ENCODE results near the gene GCLM. TPM values are rescaled to one million over a fixed set of nuclear protein-coding genes. Genes with fewer than 3 reads are reported as not detected.
A peak's percentile ranks its signal among the peaks of the same experiment; 100 is the strongest.

The GCLM gene
- total and polyA plus RNA-seq, 9 of the 15 experiments (the other 6 are each of a cell fraction or from before 2014, with no cell fraction given) = 9.3 to 71.6 (median 24.5) TPM

DNA sequence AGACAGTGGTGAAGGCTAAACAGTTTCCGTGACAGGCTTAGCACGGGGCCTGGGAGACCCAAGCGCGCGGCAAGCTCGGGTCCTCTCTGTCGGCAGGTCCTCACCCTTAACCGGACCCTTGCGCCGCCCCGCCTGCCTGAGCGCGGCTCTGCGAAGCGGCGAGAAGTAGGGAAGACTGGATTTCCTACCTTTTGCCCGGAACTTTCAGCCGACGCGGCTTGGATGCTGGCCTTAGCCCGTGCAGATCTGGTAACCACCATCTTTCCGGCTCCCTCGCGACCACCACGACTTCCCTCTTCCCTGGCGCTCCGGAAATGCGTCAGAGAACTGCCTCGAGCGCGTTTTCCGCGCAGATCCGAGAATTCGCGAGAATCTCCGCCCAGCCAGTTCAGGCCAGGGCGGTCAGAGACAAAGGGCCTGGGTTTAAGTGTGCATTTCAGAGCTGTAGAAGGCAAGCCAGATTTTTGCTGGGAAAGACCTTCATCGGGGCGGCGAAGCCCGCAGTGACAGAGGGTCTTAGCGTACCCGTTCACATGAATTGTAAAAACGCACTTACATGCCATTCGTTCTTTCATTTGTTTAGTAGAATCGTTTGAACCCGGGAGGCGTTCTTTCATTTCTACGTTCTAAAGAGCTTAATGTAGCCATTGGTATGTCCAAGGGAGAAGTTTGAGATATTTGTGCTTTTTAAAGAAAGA lies 30.2 kb downstream of the GCLM start, which contains the start of gene DNTTIP2 (continued):
- no peak for TF ChIP-seq HINFP (tag; conservative IDR thresholded peaks at IDR 0.05; ENCODE audit: low read depth)
- TF ChIP-seq, protein P1, sequence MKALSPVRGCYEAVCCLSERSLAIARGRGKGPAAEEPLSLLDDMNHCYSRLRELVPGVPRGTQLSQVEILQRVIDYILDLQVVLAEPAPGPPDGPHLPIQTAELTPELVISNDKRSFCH (CRISPR knock-in tag; IDR thresholded peaks at IDR 0.05) = no peak
- TF ChIP-seq, protein P1 (tag; IDR thresholded peaks at IDR 0.05) = peak; percentile 66; the same call in 1 of the 2 replicates
- TF ChIP-seq XRCC5 (IDR thresholded peaks at IDR 0.05; ENCODE audit: low read depth, low read length) = 0 out of 2 replicates have a peak, but pooled peaks have one; percentile 38
- TF ChIP-seq, protein P2, sequence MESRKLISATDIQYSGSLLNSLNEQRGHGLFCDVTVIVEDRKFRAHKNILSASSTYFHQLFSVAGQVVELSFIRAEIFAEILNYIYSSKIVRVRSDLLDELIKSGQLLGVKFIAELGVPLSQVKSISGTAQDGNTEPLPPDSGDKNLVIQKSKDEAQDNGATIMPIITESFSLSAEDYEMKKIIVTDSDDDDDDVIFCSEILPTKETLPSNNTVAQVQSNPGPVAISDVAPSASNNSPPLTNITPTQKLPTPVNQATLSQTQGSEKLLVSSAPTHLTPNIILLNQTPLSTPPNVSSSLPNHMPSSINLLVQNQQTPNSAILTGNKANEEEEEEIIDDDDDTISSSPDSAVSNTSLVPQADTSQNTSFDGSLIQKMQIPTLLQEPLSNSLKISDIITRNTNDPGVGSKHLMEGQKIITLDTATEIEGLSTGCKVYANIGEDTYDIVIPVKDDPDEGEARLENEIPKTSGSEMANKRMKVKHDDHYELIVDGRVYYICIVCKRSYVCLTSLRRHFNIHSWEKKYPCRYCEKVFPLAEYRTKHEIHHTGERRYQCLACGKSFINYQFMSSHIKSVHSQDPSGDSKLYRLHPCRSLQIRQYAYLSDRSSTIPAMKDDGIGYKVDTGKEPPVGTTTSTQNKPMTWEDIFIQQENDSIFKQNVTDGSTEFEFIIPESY (CRISPR knock-in tag; IDR thresholded peaks at IDR 0.05) = no peak
- TF ChIP-seq ETV6 (IDR thresholded peaks at IDR 0.05; ENCODE audit: borderline replicate concordance in 1 of 2, low read depth in 2 of 2, low read length in 1 of 2) = no peak
- TF ChIP-seq ETV6 (CRISPR knock-in tag; IDR thresholded peaks at IDR 0.05; ENCODE audit: borderline replicate concordance) = no peak
- TF ChIP-seq LEF1 (IDR thresholded peaks at IDR 0.05) = no peak; the same call in 1 of the 2 replicates
- TF ChIP-seq MCM7 (IDR thresholded peaks at IDR 0.05) = no peak
- TF ChIP-seq SRF (CRISPR knock-in tag; IDR thresholded peaks at IDR 0.05) = peak in 1 of 2 experiments; percentile 92; a peak in 2 of 4 replicates
- TF ChIP-seq, protein P3, sequence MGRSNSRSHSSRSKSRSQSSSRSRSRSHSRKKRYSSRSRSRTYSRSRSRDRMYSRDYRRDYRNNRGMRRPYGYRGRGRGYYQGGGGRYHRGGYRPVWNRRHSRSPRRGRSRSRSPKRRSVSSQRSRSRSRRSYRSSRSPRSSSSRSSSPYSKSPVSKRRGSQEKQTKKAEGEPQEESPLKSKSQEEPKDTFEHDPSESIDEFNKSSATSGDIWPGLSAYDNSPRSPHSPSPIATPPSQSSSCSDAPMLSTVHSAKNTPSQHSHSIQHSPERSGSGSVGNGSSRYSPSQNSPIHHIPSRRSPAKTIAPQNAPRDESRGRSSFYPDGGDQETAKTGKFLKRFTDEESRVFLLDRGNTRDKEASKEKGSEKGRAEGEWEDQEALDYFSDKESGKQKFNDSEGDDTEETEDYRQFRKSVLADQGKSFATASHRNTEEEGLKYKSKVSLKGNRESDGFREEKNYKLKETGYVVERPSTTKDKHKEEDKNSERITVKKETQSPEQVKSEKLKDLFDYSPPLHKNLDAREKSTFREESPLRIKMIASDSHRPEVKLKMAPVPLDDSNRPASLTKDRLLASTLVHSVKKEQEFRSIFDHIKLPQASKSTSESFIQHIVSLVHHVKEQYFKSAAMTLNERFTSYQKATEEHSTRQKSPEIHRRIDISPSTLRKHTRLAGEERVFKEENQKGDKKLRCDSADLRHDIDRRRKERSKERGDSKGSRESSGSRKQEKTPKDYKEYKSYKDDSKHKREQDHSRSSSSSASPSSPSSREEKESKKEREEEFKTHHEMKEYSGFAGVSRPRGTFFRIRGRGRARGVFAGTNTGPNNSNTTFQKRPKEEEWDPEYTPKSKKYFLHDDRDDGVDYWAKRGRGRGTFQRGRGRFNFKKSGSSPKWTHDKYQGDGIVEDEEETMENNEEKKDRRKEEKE (IDR thresholded peaks at IDR 0.05; ENCODE audit: borderline replicate concordance in 1 of 2, control insufficient read depth in 1 of 2, low read depth in 2 of 2, low read length in 1 of 2) = no peak
- no peak for TF ChIP-seq PRMT5 (CRISPR knock-in tag; IDR thresholded peaks at IDR 0.05)
- no peak for TF ChIP-seq NCOA4 (IDR thresholded peaks at IDR 0.05; ENCODE audit: partially characterized antibody)
- TF ChIP-seq TAL1 (IDR thresholded peaks at IDR 0.05) = no peak
- peak; percentile 44 to 92 (median 87) for TF ChIP-seq YY1 (IDR thresholded peaks at IDR 0.05; ENCODE audit: borderline replicate concordance in 1 of 3, control insufficient read depth in 1 of 3, extremely low read depth in 1 of 3, insufficient read depth in 3 of 3, insufficient read length in 1 of 3, insufficient replicate concordance in 2 of 3, low read depth in 1 of 3, low read length in 2 of 3)
- no peak for TF ChIP-seq STAG1 (CRISPR knock-in tag; IDR thresholded peaks at IDR 0.05; ENCODE audit: borderline replicate concordance)
- TF ChIP-seq FOXA3 (CRISPR knock-in tag; conservative IDR thresholded peaks at IDR 0.05 in 1 of 2, IDR thresholded peaks at IDR 0.05 in 1 of 2) = no peak
- TF ChIP-seq KDM5B (IDR thresholded peaks at IDR 0.05; ENCODE audit: insufficient replicate concordance, low read depth, low read length) = peak; percentile 97
- peak; percentile 99 for TF ChIP-seq C11orf30 (IDR thresholded peaks at IDR 0.05; ENCODE audit: low read depth)
- peak; percentile 95 for TF ChIP-seq SUPT5H (IDR thresholded peaks at IDR 0.05)

All from K562 (cell line).